ENCODE results near the gene P4HA3.

DNA sequence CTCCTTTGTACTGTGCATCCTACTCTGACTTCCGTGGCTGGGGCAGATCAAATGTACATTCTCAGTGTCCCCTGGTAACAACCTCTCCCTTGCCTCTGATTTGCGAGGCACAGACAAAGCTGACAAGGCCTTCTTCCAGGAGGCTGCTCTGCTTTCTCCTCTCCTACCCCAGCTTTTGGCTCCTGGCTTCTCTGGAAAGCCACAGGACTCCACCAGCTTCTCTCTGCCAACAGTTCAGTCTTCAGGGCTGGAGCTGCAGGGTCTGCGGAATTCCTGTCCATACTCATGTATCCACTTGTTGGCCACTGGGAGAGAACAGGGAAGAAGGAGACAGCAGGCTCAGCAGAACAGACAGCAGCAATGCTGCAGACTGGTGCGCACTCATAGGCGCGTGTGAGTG, 44.4 kb downstream of the P4HA3 start:
- TF ChIP-seq, protein P1, sequence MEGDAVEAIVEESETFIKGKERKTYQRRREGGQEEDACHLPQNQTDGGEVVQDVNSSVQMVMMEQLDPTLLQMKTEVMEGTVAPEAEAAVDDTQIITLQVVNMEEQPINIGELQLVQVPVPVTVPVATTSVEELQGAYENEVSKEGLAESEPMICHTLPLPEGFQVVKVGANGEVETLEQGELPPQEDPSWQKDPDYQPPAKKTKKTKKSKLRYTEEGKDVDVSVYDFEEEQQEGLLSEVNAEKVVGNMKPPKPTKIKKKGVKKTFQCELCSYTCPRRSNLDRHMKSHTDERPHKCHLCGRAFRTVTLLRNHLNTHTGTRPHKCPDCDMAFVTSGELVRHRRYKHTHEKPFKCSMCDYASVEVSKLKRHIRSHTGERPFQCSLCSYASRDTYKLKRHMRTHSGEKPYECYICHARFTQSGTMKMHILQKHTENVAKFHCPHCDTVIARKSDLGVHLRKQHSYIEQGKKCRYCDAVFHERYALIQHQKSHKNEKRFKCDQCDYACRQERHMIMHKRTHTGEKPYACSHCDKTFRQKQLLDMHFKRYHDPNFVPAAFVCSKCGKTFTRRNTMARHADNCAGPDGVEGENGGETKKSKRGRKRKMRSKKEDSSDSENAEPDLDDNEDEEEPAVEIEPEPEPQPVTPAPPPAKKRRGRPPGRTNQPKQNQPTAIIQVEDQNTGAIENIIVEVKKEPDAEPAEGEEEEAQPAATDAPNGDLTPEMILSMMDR (IDR thresholded peaks at IDR 0.05; ENCODE audit: borderline replicate concordance, extremely low read depth, low read length, poor library complexity, severe bottlenecking), result no peak
- TF ChIP-seq EZH2 (IDR thresholded peaks at IDR 0.05; ENCODE audit: borderline replicate concordance, low read depth, low read length, severe bottlenecking), result no peak
